Effector memory CD8-positive, alpha-beta T cell (primary cell): ENCODE measurements around the gene UBXN2A.

Experiments used
- ATAC-seq: fragments of 150-1000 bp; cut with Tn5 transposase; replicated peaks from 2 replicates; pipeline ENCODE4 v1.10.0; 2021; ENCODE audit warnings: mild to moderate bottlenecking, moderate library complexity
- DNase-seq, 3 experiments: peaks; one replicate each; pipeline ENCODE4 v3.0.0; 2021
- H3K27ac Mint-ChIP-seq, 2 donors: one replicate each; pipeline ENCODE4 v1.8.0; 2022; ENCODE audit warnings: mild to moderate bottlenecking in 2 of 2, mixed read lengths in 2 of 2, moderate library complexity in 2 of 2
- H3K27me3 Mint-ChIP-seq, 2 donors: one replicate each; pipeline ENCODE4 v1.8.0; 2022; ENCODE audit warnings: mixed read lengths in 2 of 2
- H3K36me3 Mint-ChIP-seq: one replicate; pipeline ENCODE4 v1.8.0; 2022; ENCODE audit warnings: mild to moderate bottlenecking, moderate library complexity, mixed read lengths; ENCODE audit not compliant: insufficient read depth
- H3K4me1 Mint-ChIP-seq, 2 donors: one replicate each; pipeline ENCODE4 v1.8.0; 2022; ENCODE audit warnings: low read depth in 2 of 2, mixed read lengths in 2 of 2
- H3K4me3 Mint-ChIP-seq, 2 donors: one replicate each; pipeline ENCODE4 v1.8.0; 2022; ENCODE audit warnings: mild to moderate bottlenecking in 2 of 2, mixed read lengths in 2 of 2, moderate library complexity in 2 of 2
- H3K9me3 Mint-ChIP-seq, 2 donors: one replicate each; pipeline ENCODE4 v1.8.0; 2022; ENCODE audit warnings: mixed read lengths in 2 of 2

The UBXN2A gene

DNA sequence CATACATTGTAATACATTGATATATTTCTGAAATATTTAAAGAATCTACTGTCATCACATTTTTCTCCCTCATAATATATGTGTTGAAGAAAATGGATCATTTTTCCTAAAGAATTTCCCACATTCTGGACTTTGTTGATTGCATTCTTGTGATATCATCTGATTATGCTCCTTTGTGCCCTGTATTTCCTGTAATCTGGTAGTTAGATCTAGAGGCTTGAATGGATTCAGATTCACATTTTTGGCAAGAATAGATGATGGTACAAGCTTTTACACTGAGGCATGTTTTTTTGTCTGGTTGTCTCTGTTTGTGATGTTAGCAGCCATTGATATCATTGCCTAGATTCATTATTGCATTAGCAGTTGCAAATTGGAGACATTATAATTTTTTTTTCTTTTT lies 13.4 kb downstream of the UBXN2A start:
- no peaks in the 10 kb centered on the region for H3K9me3 Mint-ChIP-seq
- peaks cover 4 to 14% of the 10 kb centered on the region in 2 donors for H3K4me1 Mint-ChIP-seq

DNA sequence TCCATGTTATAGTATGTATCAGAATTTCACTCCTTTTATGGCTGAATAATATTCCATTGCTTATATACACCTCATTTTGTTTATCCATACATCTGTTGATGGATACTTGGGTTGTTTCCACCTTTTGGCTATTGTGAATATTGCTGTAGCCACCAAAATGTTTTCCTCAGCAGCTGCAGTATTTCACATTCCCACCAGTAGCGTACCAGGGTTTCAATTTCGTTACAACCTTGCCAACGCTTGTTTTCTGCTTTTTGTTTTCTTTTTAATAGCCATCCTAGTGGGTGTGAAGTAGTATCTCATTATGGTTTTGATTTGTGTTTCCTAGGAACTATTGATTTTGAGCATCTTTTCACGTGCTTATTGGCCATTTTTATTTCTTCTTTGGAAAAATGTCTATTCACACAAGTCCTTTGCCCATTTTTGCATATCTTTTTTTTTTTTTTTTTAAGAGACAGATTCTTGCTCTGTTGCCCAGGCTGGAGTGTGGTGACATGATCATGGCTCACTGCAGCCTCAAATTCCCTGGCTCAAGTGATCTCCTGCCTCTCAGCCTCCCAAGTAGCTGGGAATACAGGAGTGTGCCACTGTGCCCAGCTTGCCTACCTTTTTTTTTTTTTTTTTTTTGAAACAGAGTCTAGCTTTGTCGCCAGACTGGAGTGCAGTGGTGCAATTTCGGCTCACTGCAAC lies 14.2 kb downstream of the UBXN2A start:
- H3K27ac Mint-ChIP-seq = peak overlapping the region in 1 of 2 donors; percentile 67
- H3K27me3 Mint-ChIP-seq = no peaks in the 10 kb centered on the region
- H3K36me3 Mint-ChIP-seq = peaks cover 3% of the 10 kb centered on the region
- no peak overlapping the region for H3K4me3 Mint-ChIP-seq
- no peak for DNase-seq
- peaks cover 4 to 14% of the 10 kb centered on the region in 2 donors for H3K4me1 Mint-ChIP-seq
- no peak for ATAC-seq
- no peaks in the 10 kb centered on the region for H3K9me3 Mint-ChIP-seq

More for the DNA sequence above, 13.4 kb downstream of the UBXN2A start:
- no peak for ATAC-seq
- Mint-ChIP-seq H3K27me3 (no peaks in the 10 kb centered on the region), H3K4me3 (no peak overlapping the region), H3K27ac (no peak overlapping the region), H3K36me3 (no peaks in the 10 kb centered on the region)
- DNase-seq = no peak

DNA sequence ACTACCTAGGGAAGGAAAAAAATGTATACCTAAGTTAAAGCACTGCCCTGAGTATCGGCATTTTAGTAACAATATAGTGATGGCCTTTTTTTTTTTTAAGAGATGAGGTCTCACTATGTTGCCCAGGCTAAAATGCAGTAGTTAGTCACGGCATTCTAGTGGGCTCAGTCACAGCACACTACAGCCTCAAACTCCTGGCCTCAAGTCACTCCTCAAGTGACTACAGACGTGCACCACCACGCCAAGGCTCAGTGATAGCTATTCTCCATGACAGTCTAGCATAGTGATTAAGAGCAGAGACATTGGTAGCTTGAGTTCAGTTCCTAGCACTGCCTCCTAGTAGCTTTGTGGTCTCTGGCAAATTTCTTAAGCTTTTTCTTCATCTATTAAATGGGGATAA lies 27.6 kb downstream of the UBXN2A start:
- no peaks in the 10 kb centered on the region for H3K9me3 Mint-ChIP-seq
- no peaks in the 10 kb centered on the region for H3K27me3 Mint-ChIP-seq
- no peak for ATAC-seq
- H3K36me3 Mint-ChIP-seq = peaks cover 9% of the 10 kb centered on the region
- H3K4me3 Mint-ChIP-seq = no peak overlapping the region
- H3K27ac Mint-ChIP-seq = no peak overlapping the region
- DNase-seq = no peak
- no peaks in the 10 kb centered on the region for H3K4me1 Mint-ChIP-seq

DNA sequence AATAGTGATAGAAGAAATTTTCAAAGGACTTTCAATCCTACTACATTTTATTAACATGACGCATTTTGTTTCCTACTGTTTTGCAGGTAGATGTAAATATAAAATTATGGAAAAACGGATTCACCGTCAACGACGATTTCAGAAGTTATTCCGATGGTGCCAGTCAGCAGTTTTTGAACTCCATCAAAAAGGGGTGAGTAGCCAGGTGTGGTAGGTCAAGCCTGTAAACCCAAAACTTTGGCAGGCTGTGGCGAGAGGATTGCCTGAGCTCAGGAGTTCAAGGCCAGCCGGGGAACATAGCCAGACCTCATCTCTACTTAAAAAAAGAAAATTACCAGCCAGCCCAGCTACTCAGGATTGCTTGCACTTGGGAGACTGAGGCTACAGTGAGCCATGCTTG lies 36.6 kb downstream of the UBXN2A start:
- no peak overlapping the region for H3K27ac Mint-ChIP-seq
- peaks cover 25% of the 10 kb centered on the region for H3K36me3 Mint-ChIP-seq
- no peak overlapping the region for H3K4me3 Mint-ChIP-seq
- H3K27me3 Mint-ChIP-seq = no peaks in the 10 kb centered on the region
- no peaks in the 10 kb centered on the region for H3K4me1 Mint-ChIP-seq
- ATAC-seq = no peak
- no peaks in the 10 kb centered on the region for H3K9me3 Mint-ChIP-seq
- DNase-seq = no peak

DNA sequence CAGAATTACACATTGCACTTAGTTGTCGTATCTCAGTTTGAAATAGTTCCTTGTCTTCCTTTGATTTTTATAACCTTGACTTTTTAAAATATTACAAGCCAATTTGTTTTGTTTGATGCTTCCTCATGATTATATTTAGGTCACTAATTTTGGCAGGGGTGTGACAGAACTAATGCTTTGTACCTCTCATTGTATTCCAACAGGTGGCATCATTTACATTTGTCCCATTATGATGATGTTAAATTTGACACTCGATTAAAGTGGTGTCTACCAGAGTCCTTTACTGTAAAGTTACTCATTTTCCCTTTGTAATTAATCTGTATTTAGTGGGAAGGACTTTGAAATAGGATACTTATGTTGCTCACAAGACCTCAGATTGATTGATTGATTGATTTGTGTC lies 48.1 kb downstream of the UBXN2A start:
- Mint-ChIP-seq H3K9me3 (no peaks in the 10 kb centered on the region), H3K36me3 (peaks cover 8% of the 10 kb centered on the region), H3K27me3 (no peaks in the 10 kb centered on the region), H3K4me3 (no peak overlapping the region), H3K4me1 (peaks cover 0 to 2% of the 10 kb centered on the region in 2 donors), H3K27ac (peak overlapping the region in 1 of 2 donors; percentile 38)
- DNase-seq (no peak), ATAC-seq (peak; percentile 50)

DNA sequence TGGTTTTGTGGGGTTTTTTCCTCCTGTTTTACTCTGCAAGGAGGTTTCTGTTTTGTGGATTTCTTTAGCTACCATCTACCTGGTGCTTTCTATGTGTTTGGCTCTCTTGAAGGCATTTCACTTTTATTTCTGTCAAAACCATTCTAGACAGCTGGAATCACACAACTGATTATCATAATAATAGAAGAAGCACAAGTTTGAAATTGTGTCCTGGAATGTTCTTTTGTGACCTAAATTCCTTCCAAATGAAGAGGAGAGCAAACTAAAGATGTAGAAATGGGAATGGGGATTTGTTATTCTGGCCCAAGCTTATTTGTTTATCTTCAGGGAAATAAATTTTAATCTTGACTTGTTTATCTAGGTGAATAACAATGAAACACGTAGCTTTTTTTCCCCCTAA lies 52.7 kb downstream of the UBXN2A start:
- Mint-ChIP-seq H3K9me3 (no peaks in the 10 kb centered on the region), H3K27me3 (no peaks in the 10 kb centered on the region), H3K4me1 (peaks cover 0 to 2% of the 10 kb centered on the region in 2 donors), H3K36me3 (peaks cover 8% of the 10 kb centered on the region), H3K27ac (no peak overlapping the region), H3K4me3 (no peak overlapping the region)
- ATAC-seq (no peak), DNase-seq (no peak)

DNA sequence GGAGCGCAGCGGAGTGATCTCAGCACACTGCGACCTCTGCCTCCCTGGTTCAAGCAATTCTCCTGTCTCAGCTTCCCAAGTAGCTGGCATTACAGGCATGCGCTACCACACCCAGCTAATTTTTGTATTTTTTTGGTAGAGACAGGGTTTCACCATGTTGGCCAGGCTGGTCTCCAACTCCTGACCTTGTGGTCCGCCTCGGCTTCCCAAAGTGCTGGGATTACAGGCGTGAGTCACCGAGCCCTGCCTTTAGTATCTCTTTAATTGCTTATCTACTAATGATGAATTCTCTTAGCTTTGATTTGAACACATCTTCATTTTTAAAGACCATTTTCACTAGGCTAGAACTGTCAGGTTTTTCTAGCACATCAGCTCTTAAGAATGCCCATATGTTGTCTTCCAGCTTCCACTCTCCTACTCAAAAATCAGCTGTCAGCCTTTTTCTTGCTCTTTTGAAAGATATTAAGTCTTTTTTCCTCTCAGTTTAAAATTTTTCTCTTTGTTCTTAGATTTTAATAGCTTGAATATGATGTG lies 53.5 kb downstream of the UBXN2A start:
- H3K4me1 Mint-ChIP-seq = no peaks in the 10 kb centered on the region
- no peaks in the 10 kb centered on the region for H3K27me3 Mint-ChIP-seq
- DNase-seq = no peak
- no peaks in the 10 kb centered on the region for H3K9me3 Mint-ChIP-seq
- H3K27ac Mint-ChIP-seq = peak overlapping the region in 1 of 2 donors; percentile 12
- no peak overlapping the region for H3K4me3 Mint-ChIP-seq
- no peak for ATAC-seq
- H3K36me3 Mint-ChIP-seq = peaks cover 8% of the 10 kb centered on the region

DNA sequence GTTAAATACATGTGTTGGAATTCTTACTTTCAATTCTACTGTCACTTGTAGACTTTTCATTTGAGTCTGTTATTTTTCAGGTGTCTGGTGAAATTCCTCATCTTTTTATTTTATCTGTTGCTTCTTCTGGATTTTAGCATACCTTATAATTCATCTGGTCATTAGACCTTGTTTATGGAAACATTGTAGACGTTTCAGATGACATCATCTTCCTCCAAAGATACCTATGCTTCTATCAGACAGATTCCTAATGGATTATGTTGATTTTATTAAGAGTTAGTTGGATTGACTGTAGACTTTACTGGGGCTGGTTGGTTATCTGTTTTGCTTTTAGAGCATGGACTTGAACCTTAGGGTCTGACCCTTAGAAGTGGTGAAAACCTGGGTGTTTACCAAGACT lies 54.3 kb downstream of the UBXN2A start:
- H3K36me3 Mint-ChIP-seq = peaks cover 8% of the 10 kb centered on the region
- H3K4me3 Mint-ChIP-seq = no peak overlapping the region
- DNase-seq = no peak
- H3K9me3 Mint-ChIP-seq = no peaks in the 10 kb centered on the region
- H3K27me3 Mint-ChIP-seq = no peaks in the 10 kb centered on the region
- ATAC-seq = no peak
- H3K4me1 Mint-ChIP-seq = no peaks in the 10 kb centered on the region
- H3K27ac Mint-ChIP-seq = peak overlapping the region in 1 of 2 donors; percentile 12

DNA sequence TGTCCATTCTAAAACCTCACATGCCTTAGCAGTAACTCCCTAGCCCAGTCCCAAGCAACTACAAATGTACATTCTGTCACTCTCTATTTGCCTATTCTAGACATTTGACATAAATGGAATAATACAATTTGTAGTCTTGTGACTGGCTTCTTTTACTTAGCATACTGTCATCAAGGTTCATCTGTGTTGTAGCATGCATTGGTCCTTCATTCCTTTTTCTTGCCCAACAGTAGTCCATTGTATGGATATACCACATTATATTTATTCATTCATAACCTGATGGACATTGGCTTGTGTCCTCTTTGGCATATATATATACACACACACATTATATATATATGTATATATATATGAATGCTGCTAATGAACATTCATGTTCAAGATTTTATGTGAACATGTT lies 67.4 kb downstream of the UBXN2A start:
- DNase-seq = no peak
- Mint-ChIP-seq H3K4me3 (no peak overlapping the region), H3K36me3 (no peaks in the 10 kb centered on the region), H3K4me1 (peaks cover 5 to 7% of the 10 kb centered on the region in 2 donors), H3K9me3 (no peaks in the 10 kb centered on the region), H3K27ac (no peak overlapping the region), H3K27me3 (peaks cover 17 to 36% of the 10 kb centered on the region in 2 donors)
- ATAC-seq = no peak

DNA sequence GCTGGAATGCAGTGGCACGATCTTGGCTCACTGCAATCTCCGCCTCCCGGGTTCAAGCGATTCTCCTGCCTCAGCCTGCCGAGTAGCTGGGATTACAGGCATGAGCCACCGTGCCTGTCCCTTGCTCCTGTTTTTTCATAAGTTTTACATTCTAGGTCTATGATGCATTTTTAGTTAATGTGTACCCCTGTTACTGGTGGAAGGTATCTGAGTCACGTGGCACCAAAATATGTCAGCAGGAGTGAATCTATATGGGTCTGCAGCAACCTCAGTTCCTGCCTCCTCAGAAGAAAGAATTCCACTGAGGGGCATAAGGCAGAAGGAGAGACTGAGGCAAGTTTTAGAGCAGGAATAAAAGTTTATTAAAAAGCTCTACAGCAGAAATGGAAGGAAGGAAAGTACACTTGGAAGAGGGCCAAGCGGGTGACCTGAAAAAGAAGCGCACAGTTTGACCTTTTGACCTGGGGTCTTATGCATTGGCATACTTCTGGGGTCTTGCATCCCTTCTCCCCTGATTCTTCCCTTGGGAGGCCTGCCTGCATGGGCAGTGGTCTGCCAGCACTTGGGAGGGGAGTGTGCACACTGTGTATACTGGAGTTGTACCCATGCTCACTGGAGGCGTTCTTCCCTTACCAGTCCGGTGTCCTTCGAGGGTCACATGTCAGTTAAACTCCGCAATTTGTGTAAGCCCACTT lies 68.6 kb downstream of the UBXN2A start:
- peaks cover 5 to 7% of the 10 kb centered on the region in 2 donors for H3K4me1 Mint-ChIP-seq
- peaks cover 27 to 36% of the 10 kb centered on the region in 2 donors for H3K27me3 Mint-ChIP-seq
- no peaks in the 10 kb centered on the region for H3K36me3 Mint-ChIP-seq
- ATAC-seq = no peak
- no peak for DNase-seq
- H3K9me3 Mint-ChIP-seq = no peaks in the 10 kb centered on the region
- H3K27ac Mint-ChIP-seq = no peak overlapping the region
- H3K4me3 Mint-ChIP-seq = peak overlapping the region in 1 of 2 donors; percentile 8

DNA sequence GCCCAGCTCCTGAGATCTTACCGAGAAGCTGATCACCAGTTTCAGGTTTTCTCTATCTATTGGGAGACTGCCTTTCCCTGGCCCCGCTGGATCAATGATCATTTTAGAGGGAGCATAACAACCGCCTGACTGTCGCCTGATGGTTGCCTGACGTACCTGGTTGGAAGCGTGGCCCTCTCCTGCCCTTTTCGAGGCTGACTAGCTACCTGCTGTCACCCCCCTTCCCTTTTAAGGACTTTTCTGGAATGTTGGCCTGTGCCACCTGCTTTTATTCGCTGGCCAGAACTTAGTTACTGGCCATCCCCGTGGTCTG lies 69.1 kb downstream of the UBXN2A start:
- no peak for ATAC-seq
- no peaks in the 10 kb centered on the region for H3K36me3 Mint-ChIP-seq
- peaks cover 27 to 39% of the 10 kb centered on the region in 2 donors for H3K27me3 Mint-ChIP-seq
- H3K4me1 Mint-ChIP-seq = peaks cover 5 to 7% of the 10 kb centered on the region in 2 donors
- no peaks in the 10 kb centered on the region for H3K9me3 Mint-ChIP-seq
- no peak overlapping the region for H3K27ac Mint-ChIP-seq
- H3K4me3 Mint-ChIP-seq = peak overlapping the region in 1 of 2 donors; percentile 8
- no peak for DNase-seq

DNA sequence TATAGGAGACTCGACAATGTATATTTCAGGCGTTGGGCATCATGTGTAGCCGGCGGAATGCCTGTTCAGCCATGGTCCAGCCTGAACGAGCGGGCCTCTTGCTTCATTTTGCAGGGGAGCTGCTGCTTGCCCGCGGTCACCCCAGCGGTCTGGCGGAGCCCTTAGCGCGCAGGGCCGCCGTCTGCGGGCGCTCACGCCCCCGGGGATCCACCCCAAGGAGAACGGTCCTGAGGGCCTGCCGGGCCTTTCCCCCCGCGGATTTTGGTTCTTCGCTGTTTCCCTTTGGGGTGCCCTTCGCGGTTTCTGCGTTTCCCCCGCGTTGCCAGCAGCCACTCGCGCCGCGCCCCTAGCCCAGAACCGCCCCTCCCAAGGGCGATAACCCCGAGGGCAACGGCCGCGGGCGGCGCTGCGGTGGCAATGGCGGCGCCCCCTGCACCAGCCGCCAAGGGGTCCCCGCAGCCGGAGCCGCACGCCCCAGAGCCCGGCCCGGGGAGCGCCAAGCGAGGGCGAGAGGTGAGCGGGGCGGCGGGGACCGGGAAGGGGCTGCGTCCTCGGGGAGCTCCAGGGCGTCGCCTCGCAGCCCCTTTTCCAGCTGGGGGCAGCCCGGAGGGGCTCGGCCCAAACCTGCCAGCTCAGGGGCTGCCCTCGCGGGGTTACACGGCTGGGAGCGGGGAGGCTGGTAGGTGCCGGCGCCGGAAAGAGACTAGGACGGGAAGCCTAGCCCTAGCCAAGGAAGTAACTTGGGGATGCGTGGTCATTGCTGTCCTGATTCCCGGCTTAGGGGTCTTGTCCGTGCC lies 69.6 kb downstream of the UBXN2A start, which contains the start of gene MFSD2B:
Gene MFSD2B (plus strand): TSS at position 406 of the 797 bp plus-strand sequence. CDS start 12 bp downstream, at position 418.
- Mint-ChIP-seq H3K27me3 (peaks cover 31 to 45% of the 10 kb centered on the region in 2 donors), H3K4me1 (peaks cover 5 to 7% of the 10 kb centered on the region in 2 donors), H3K9me3 (no peaks in the 10 kb centered on the region), H3K4me3 (peak within 1 kb of the TSS in 1 of 2 donors; percentile 8), H3K27ac (no peak within 1 kb of the TSS), H3K36me3 (no peaks in the 10 kb centered on the region)
- peak; percentile 35 for ATAC-seq
- DNase-seq = no peak

DNA sequence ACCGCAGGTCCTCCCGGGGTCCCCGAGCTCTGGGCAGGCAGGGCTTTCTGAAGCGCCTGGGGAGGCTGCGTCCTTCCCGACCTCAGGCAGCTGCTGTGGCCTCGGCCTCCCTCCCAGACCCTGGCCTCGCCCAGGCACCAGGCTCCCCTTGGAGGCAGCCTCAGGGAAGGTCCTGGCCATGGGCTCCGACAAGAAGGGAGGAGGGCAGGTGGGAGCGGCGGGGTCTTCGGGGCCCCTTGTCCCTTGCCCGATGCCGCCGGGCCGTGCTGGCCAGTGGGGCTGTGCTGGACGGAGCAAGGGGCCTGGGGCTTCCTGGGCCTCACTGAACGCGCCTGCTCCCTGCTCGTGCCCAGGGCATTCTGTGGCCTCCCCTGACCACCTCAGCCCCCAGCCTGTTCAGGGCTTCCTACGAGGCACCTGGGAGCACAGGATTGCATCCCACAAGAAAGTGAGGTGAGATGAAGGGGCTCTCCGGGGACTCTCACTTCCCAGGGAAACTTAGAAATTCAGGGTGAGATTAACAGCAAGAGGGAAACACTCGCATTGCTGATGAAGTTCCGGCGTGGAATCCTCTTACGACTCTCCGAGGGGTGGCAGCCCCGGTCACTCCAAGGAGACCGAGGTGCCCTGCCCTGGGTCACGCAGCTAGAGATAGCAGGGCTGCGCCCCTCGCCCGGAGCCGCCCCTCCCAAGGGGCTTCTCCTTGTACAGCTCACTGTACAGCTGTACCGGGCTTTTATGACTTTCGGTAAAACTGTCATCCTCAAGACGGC lies 70.4 kb downstream of the UBXN2A start:
- Mint-ChIP-seq H3K27ac (no peak overlapping the region), H3K36me3 (no peaks in the 10 kb centered on the region), H3K4me1 (peaks cover 5 to 7% of the 10 kb centered on the region in 2 donors), H3K9me3 (no peaks in the 10 kb centered on the region), H3K4me3 (no peak overlapping the region), H3K27me3 (peaks cover 31 to 45% of the 10 kb centered on the region in 2 donors)
- no peak for DNase-seq
- no peak for ATAC-seq
